Ovary (tissue), 3 donors: Measurements from ENCODE around the gene GDPD4.

Experiments used
- CTCF ChIP-seq, 3 donors: fragments of 450-650 bp in 2 of 3; fragments of 200-600 bp in 1 of 3; IDR thresholded peaks; one replicate each; pipeline versions ENCODE4 v1.5.1 to v1.8.0; 2016 to 2022; ENCODE audit warnings: antibody characterized with exemption in 3 of 3, mild to moderate bottlenecking in 1 of 3
- EP300 ChIP-seq: sonication (generic); formaldehyde crosslinking; IDR thresholded peaks from one replicate; pipeline ENCODE4 v1.6.1; 2017; ENCODE audit warnings: antibody characterized with exemption
- POLR2A ChIP-seq: fragments of 450-650 bp; IDR thresholded peaks from one replicate; pipeline ENCODE4 v1.6.1; 2017; ENCODE audit warnings: antibody characterized with exemption, mild to moderate bottlenecking, moderate library complexity
- donor health status: DM: no; HTN: no; CAD: no.

DNA sequence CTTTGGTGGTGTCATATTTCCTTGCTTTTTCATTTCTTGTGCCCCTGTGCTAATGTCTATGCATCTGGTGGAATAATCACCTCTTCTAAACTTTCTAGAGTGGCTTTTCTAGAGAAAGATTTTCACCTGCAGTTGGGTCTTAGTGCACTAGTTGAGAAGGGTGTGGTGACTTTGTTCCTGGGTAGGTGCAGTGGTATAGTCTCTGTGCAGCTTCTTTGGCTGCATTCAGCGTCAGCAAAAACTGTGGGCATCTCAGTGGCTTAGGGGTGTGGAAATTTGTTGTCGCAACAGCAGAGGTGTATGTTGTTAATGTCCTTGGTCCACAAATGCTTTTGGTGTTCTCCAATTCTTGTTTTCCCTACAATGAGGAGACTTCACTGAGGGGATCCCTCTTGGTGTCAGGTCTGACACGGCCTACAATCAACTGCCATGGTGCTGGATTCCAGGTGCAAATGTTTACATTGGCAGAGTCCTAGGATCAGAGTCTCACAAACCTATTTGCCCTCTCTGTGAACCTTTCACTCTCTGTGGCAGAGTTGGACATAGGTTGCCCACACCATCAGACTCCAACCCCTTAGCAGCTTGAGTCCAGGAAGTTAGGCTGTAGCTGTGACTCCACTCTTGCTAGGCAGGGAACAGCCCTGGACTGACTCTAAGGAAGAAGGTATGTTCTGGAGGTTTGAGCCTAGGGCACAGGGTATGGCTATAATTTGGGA, 48.8 kb downstream of the GDPD4 start:
- TF ChIP-seq POLR2A (no peak), CTCF (IDR thresholded peaks at IDR 0.05) (no peak), EP300 (no peak)
